ENCODE measurements around the gene IRAK2. TPM values are rescaled to one million over a fixed set of nuclear protein-coding genes. Genes with fewer than 3 reads are reported as not detected.

IRAK2 gene
- polyA plus RNA-seq, 1 experiment: 2.5 TPM

DNA sequence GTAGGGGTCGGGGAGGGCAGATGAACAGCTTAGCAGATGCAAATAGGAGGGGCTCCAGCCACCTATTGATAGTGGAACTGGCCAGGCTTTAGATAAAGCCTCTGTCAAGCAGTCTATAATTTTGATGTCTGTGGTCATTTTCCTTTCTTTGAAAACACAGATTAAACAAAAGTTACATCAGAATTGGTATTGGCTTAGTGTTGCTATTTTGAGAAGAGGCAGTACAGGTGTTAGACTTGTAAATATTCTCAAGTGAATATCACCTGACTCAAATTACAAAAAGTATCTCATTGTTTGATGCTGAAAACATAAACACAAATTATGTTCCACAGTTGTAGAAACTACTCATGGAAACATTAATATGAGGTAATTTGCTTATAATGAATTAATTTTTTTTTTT is 109.9 kb downstream of the IRAK2 start:
- POLR2A ChIA-PET: no interaction called here
- CTCF ChIA-PET: interaction anchor here (0.9 to 2.0 kb wide), 3 partner anchors 9 to 13 kb away, joined by 4 to 7 read pairs (median 5); no protein-coding TSS in a partner anchor
- H3K36me3 ChIP-seq (ENCODE audit: control insufficient read depth, insufficient read depth, low read length): peaks cover 19% of the 10 kb centered on the region

DNA sequence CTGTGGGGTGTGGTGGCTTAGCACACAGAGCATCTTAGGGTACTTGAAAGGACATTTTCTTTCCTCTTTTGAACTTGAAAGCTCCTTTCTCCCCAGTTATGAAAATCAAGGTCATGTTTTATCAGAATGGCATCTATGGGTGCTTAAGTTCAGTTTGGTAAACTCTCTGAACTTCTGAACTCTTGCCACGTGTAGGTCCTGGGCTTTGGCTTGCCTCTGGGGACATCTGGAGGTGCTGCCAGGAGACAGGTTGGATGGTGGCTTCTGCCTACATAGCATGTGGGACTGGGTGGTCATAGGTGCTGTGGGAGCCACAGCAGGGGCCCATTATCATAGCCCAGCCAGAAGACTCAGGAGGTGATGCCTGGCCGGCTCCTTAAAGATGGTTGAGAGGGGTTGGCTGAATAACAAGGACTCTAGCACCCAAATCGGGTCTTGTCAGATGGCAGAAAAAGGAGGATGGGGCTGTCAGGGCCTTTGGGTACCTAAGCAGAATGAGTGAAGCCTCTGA is 112.5 kb downstream of the IRAK2 start:
- Histone ChIP-seq H3K27me3 (ENCODE audit: control insufficient read depth, insufficient read depth, low read length) (no peaks in the 10 kb centered on the region), H3K36me3 (ENCODE audit: control insufficient read depth, insufficient read depth, low read length) (peaks cover 17% of the 10 kb centered on the region), H3K4me3 (ENCODE audit: low read depth, low read length) (no peak overlapping the region)
- no peak for DNase-seq (ENCODE audit: low read depth)
- CTCF ChIA-PET: no interaction called here
- TF ChIP-seq, protein P1, sequence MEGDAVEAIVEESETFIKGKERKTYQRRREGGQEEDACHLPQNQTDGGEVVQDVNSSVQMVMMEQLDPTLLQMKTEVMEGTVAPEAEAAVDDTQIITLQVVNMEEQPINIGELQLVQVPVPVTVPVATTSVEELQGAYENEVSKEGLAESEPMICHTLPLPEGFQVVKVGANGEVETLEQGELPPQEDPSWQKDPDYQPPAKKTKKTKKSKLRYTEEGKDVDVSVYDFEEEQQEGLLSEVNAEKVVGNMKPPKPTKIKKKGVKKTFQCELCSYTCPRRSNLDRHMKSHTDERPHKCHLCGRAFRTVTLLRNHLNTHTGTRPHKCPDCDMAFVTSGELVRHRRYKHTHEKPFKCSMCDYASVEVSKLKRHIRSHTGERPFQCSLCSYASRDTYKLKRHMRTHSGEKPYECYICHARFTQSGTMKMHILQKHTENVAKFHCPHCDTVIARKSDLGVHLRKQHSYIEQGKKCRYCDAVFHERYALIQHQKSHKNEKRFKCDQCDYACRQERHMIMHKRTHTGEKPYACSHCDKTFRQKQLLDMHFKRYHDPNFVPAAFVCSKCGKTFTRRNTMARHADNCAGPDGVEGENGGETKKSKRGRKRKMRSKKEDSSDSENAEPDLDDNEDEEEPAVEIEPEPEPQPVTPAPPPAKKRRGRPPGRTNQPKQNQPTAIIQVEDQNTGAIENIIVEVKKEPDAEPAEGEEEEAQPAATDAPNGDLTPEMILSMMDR (IDR thresholded peaks at IDR 0.05; ENCODE audit: insufficient read depth, low read depth, low read length): no peak
- POLR2A ChIA-PET: no interaction called here

More for the DNA sequence above, 109.9 kb downstream of the IRAK2 start:
- TF ChIP-seq, protein P1 (IDR thresholded peaks at IDR 0.05; ENCODE audit: insufficient read depth, low read depth, low read length): no peak
- Histone ChIP-seq H3K4me3 (ENCODE audit: low read depth, low read length) (no peak overlapping the region), H3K27me3 (ENCODE audit: control insufficient read depth, insufficient read depth, low read length) (no peaks in the 10 kb centered on the region)
- DNase-seq (ENCODE audit: low read depth): no peak

DNA sequence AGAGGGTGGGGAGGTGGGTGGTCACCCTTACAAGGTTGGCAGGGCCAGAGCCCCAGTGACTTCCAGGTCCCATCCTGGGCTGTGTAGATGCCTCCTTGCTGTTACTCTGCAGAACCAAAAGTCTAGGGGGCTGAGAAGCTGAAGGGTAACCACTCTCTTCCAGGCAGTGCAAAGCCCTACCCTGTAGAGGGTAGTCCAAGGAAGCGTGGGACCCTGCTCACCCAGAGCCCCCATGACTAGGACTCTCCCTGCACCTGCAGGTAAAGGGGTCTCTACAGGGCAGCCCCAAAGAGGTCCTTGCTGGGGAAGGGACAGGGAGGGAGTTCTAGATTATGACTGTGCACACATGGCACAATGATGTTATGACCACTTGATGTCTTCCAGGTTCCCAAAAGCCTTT is 113.8 kb downstream of the IRAK2 start:
- Histone ChIP-seq H3K36me3 (ENCODE audit: control insufficient read depth, insufficient read depth, low read length) (peaks cover 17% of the 10 kb centered on the region), H3K27me3 (ENCODE audit: control insufficient read depth, insufficient read depth, low read length) (no peaks in the 10 kb centered on the region), H3K4me3 (ENCODE audit: low read depth, low read length) (no peak overlapping the region)
- POLR2A ChIA-PET: no interaction called here
- no peak for DNase-seq (ENCODE audit: low read depth)
- CTCF ChIA-PET: no interaction called here
- TF ChIP-seq, protein P1 (IDR thresholded peaks at IDR 0.05; ENCODE audit: insufficient read depth, low read depth, low read length): no peak

DNA sequence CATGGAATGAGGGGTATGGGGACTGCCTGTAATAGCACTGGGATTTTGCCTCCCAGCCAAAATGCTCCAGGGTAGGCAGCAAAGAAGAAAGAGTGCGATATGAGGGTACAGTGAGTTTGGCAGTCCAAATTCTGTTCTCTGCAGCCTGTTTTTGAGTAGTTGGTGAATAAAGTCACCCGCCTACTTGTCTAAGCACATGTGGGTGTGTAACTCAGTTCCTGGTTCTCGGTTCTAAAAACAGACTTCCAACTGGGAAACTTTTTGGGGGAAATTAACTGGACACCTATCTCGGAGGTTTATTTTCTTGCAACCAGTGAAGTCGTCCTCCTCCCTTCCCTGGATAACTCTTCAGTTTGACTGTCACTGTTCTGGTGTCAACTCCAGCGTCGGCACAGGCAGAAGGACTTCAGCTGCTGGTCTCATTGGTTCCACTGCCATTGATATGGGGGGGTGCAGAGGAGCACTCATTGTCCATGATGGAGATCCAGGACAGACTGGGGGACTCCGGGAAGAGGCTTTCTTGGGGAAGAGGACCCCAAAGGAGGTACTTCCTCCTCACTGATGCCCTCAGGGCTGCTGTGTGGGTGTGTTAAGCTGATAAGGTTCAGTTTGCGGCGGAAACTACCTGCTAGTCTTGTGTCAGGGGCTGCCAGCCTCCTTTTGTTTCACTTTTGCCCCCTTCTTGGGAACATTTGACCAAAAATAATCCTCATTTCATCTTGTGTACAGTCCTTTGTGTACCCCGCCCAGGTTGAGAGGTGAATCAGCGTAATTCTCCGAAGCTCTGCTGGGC is 114.9 kb downstream of the IRAK2 start:
- CTCF ChIA-PET: interaction anchor here (1.5 kb wide), 1 partner anchor 16 kb away, joined by 4 read pairs; no protein-coding TSS in a partner anchor
- TF ChIP-seq, protein P1 (IDR thresholded peaks at IDR 0.05; ENCODE audit: insufficient read depth, low read depth, low read length): no peak
- H3K36me3 ChIP-seq (ENCODE audit: control insufficient read depth, insufficient read depth, low read length): peaks cover 19% of the 10 kb centered on the region
- H3K4me3 ChIP-seq (ENCODE audit: low read depth, low read length): no peak overlapping the region
- H3K27me3 ChIP-seq (ENCODE audit: control insufficient read depth, insufficient read depth, low read length): no peaks in the 10 kb centered on the region
- POLR2A ChIA-PET: no interaction called here
- no peak for DNase-seq (ENCODE audit: low read depth)

DNA sequence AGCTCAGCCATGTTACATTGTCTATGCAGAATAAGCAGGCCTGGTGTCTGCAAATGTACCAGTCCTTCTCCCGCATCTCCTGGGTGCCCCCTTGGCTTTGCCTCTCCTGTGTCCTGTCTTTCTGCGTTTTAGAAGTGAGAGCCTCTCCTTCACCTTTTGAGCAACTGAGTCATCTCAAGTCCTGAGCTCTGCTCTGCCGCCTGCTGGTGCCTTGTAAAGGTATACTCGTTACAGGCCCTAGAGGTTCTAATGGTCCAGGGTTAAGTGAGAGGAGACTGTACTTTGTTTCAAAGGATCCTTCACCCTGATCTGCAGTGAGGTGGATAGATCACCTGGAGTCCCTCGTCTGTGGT is 115.4 kb downstream of the IRAK2 start:
- POLR2A ChIA-PET: no interaction called here
- no peak for DNase-seq (ENCODE audit: low read depth)
- H3K27me3 ChIP-seq (ENCODE audit: control insufficient read depth, insufficient read depth, low read length): no peaks in the 10 kb centered on the region
- TF ChIP-seq, protein P1 (IDR thresholded peaks at IDR 0.05; ENCODE audit: insufficient read depth, low read depth, low read length): peak; percentile 15; the same call in 1 of the 2 replicates
- H3K4me3 ChIP-seq (ENCODE audit: low read depth, low read length): no peak overlapping the region
- peaks cover 19% of the 10 kb centered on the region for H3K36me3 ChIP-seq (ENCODE audit: control insufficient read depth, insufficient read depth, low read length)
- CTCF ChIA-PET: interaction anchor here (1.5 kb wide), 1 partner anchor 16 kb away, joined by 4 read pairs; no protein-coding TSS in a partner anchor
